A673 (cell line): ENCODE measurements around the gene KDM8. TPM values are rescaled to one million over a fixed set of nuclear protein-coding genes. Genes with fewer than 3 reads are reported as not detected.

Experiments used
- BruUV-seq: library from RNA; stranded (reverse); fragments of 400-500 nt; replicated peaks from 2 replicates; lab custom pipeline; 2021; lab: Mats Ljungman, UMichigan
- CTCF ChIA-PET: fragments of 300-600 bp; sonication (Branson Sonifier 250); formaldehyde crosslinking; loops from one replicate; lab custom pipeline; 2022; ENCODE audit warnings: antibody characterized with exemption; lab: Charles Lee
- POLR2A ChIA-PET: fragments of 300-600 bp; sonication (Branson Sonifier 250); formaldehyde crosslinking; loops from one replicate; lab custom pipeline; 2022; ENCODE audit warnings: antibody characterized with exemption; ENCODE audit not compliant: low non-redundant PET; lab: Charles Lee
- DNase-seq: peaks from one replicate; pipeline ENCODE4 v3.0.0-alpha.2; 2015; ENCODE audit warnings: low spot score
- H3K27ac ChIP-seq: fragments of 200-600 bp; sonication (generic); 2 replicates; pipeline ENCODE4 v1.5.1; 2016; ENCODE audit warnings: mixed run types, low read depth, mild to moderate bottlenecking, mixed read lengths, antibody characterized with exemption, low read length; ENCODE audit not compliant: poor library complexity, severe bottlenecking
- H3K27me3 ChIP-seq: fragments of 200-600 bp; sonication (generic); replicated peaks from 2 replicates; pipeline ENCODE4 v1.6.1; 2017; ENCODE audit warnings: mixed run types, low read depth, mild to moderate bottlenecking, mixed read lengths, antibody characterized with exemption, low read length; ENCODE audit not compliant: insufficient read depth, poor library complexity
- H3K36me3 ChIP-seq: fragments of 200-600 bp; sonication (generic); 2 replicates; pipeline ENCODE4 v1.6.1; 2016; ENCODE audit warnings: mixed run types, mild to moderate bottlenecking, mixed read lengths, antibody characterized with exemption, low read length; ENCODE audit not compliant: insufficient read depth, poor library complexity, severe bottlenecking
- H3K4me1 ChIP-seq: fragments of 200-600 bp; sonication (generic); 2 replicates; pipeline ENCODE4 v1.6.1; 2017; ENCODE audit warnings: mixed run types, mild to moderate bottlenecking, mixed read lengths, antibody characterized with exemption, low read length; ENCODE audit not compliant: insufficient read depth, poor library complexity, severe bottlenecking
- H3K4me3 ChIP-seq: fragments of 200-600 bp; sonication (generic); 2 replicates; pipeline ENCODE4 v1.5.1; 2016; ENCODE audit warnings: low read depth, mixed run types, mild to moderate bottlenecking, mixed read lengths, low read length; ENCODE audit not compliant: poor library complexity, severe bottlenecking
- H3K9me3 ChIP-seq: fragments of 200-600 bp; sonication (generic); 2 replicates; pipeline ENCODE4 v1.6.1; 2016; ENCODE audit warnings: mixed run types, low read depth, mild to moderate bottlenecking, mixed read lengths, antibody characterized with exemption, low read length; ENCODE audit not compliant: poor library complexity, severe bottlenecking
- CTCF ChIP-seq: fragments of 300-800, 200-600 bp; sonication (generic); conservative IDR thresholded peaks from 2 replicates; pipeline ENCODE4 v1.5.1; 2017; ENCODE audit warnings: low read depth, mild to moderate bottlenecking, antibody characterized with exemption, low read length, moderate library complexity, mixed read lengths
- EZH2 ChIP-seq: fragments of 200-600 bp; sonication (generic); IDR thresholded peaks from 2 replicates; pipeline ENCODE4 v1.6.1; 2017; ENCODE audit warnings: borderline replicate concordance, low read depth, mild to moderate bottlenecking, mixed read lengths, antibody characterized with exemption, low read length; ENCODE audit not compliant: poor library complexity, severe bottlenecking
- intact Hi-C: fragments of 100-400 bp; cut with micrococcal nuclease; formaldehyde crosslinking; loops from one replicate; pipeline ENCODE4 v1.10.0; 2022; ENCODE audit not compliant: unreplicated experiment
- total RNA-seq: library from RNA; stranded (reverse); gene quantifications from 2 replicates; pipeline ENCODE4 v1.2.3, GENCODE V29; 2021

The KDM8 gene
- total RNA-seq, 1 experiment from 2014 or later: 8.8 TPM

GRCh38 chr16:27228621-27229501 lies 25.5 kb downstream of the KDM8 start:
- no peak overlapping the region for H3K27ac ChIP-seq
- POLR2A ChIA-PET: no interaction called here
- intact Hi-C loops: no loop called here

GRCh38 chr16:27229891-27230470 lies 26.7 kb downstream of the KDM8 start:
- CTCF ChIA-PET: no interaction called here
- TF ChIP-seq CTCF (no peak), EZH2 (no peak)
- no TSS peak for BruUV-seq
- intact Hi-C loops: no loop called here
- H3K4me3 ChIP-seq: no peak overlapping the region
- no peaks in the 10 kb centered on the region for H3K27me3 ChIP-seq
- POLR2A ChIA-PET: no interaction called here
- H3K4me1 ChIP-seq: no peaks in the 10 kb centered on the region
- no peak for DNase-seq
- no peaks in the 10 kb centered on the region for H3K36me3 ChIP-seq
- H3K9me3 ChIP-seq: no peaks in the 10 kb centered on the region
- no peak overlapping the region for H3K27ac ChIP-seq

More at GRCh38 chr16:27228621-27229501, 25.5 kb downstream of the KDM8 start:
- DNase-seq: no peak
- Histone ChIP-seq H3K36me3 (no peaks in the 10 kb centered on the region), H3K9me3 (no peaks in the 10 kb centered on the region), H3K4me3 (no peak overlapping the region), H3K4me1 (no peaks in the 10 kb centered on the region), H3K27me3 (no peaks in the 10 kb centered on the region)
- TF ChIP-seq EZH2 (no peak), CTCF (no peak)
- CTCF ChIA-PET: no interaction called here
- no TSS peak for BruUV-seq

- no peaks in the 10 kb centered on the region for H3K9me3 ChIP-seq
- H3K36me3 ChIP-seq: no peaks in the 10 kb centered on the region
- no peaks in the 10 kb centered on the region for H3K27me3 ChIP-seq
- intact Hi-C loops: no loop called here
- POLR2A ChIA-PET: no interaction called here
- BruUV-seq: no TSS peak
- CTCF ChIA-PET: no interaction called here
- no peak for TF ChIP-seq CTCF
- TF ChIP-seq EZH2: no peak
- H3K4me3 ChIP-seq: no peak overlapping the region
- no peak overlapping the region for H3K27ac ChIP-seq
- H3K4me1 ChIP-seq: peaks cover 6% of the 10 kb centered on the region
- DNase-seq: no peak
Observed at GRCh38 chr16:27230562-27231001, 27.3 kb downstream of the KDM8 start.
